ENCODE data around the gene DNAL1.

- TF ChIP-seq CTCF (IDR thresholded peaks at IDR 0.05) (no peak), POLR2A (IDR thresholded peaks at IDR 0.05) (no peak)
Observed at GRCh38 chr14:73715707-73716106, 70.9 kb downstream of the DNAL1 start.
